ENCODE measurements around the gene SFTA2.

SFTA2 gene

DNA sequence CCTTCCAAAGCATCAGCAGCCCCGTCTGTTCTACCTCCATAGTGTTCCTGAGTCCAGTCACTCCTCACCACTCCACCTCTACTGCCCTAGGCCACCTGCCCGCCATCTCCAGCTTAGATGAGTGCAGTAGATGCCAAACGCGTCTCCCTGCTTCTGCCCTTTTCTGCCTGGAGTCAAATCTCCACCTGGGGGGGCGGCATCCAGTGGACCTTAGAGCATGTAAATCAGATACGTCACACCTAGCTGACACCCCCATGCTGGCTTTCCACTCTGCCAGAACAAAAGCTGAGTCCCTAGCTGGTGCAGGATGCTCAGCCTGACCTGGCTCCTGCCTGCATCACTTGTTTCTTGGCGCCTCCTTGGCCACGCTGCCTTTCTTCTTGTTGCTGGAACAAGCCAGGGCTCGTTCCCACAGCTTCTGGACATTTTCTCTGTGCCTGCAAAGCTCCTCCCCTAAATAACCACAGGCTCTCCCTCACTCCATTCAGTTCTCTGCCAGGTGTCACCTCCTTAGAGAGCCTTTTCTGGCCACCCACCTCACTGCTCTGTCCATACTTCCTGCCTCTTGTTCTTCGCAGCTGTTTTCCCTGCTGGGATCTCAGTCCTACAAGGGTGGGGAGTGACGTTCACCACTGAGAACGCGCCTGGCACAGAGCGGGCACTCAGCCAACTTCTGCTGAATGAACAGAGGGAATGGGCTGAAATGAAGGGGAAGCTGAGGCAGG is 41.9 kb downstream of the SFTA2 start:
- no peak for DNase-seq (ENCODE audit: low read depth)

DNA sequence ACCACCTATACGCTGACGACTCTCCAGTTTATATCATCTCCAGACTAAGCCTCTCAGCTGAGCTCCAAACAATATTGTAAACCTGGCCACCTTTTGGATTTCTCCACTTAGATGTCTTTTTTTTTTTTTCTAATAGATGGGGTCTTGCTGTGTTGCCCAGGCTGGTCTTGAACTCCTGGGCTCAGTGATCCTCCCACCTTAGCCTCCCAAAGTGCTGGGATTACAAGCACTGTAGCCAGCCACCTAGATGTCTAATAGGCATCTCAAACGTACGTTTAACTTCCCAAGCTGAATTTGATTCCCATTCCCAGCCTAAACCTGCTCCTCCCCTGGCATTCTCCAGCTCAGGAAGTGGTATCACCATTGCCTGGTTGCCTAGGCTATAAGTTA is 42.5 kb downstream of the SFTA2 start:
- no peak for DNase-seq (ENCODE audit: low read depth)

DNA sequence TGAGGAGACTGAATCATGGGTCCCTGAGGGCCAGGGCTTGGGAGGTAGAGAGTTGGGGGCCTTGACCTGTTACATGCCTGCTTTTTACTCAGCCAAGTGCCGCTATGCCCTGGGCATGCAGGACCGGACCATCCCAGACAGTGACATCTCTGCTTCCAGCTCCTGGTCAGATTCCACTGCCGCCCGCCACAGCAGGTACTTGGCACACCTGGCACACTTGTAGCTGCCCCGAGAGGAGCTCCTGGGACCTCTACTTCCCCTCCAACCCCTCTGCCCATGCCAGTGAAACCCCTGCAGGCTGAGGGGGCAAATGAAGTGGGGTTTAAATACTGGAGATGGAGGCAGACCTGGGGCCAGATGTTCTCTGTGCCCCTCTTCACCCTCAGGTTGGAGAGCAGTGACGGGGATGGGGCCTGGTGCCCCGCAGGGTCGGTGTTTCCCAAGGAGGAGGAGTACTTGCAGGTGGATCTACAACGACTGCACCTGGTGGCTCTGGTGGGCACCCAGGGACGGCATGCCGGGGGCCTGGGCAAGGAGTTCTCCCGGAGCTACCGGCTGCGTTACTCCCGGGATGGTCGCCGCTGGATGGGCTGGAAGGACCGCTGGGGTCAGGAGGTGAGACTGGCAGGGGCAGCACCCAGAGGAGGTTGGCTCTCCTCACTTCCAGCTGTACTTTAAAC is 43.0 kb downstream of the SFTA2 start:
- no peak for DNase-seq (ENCODE audit: low read depth)

DNA sequence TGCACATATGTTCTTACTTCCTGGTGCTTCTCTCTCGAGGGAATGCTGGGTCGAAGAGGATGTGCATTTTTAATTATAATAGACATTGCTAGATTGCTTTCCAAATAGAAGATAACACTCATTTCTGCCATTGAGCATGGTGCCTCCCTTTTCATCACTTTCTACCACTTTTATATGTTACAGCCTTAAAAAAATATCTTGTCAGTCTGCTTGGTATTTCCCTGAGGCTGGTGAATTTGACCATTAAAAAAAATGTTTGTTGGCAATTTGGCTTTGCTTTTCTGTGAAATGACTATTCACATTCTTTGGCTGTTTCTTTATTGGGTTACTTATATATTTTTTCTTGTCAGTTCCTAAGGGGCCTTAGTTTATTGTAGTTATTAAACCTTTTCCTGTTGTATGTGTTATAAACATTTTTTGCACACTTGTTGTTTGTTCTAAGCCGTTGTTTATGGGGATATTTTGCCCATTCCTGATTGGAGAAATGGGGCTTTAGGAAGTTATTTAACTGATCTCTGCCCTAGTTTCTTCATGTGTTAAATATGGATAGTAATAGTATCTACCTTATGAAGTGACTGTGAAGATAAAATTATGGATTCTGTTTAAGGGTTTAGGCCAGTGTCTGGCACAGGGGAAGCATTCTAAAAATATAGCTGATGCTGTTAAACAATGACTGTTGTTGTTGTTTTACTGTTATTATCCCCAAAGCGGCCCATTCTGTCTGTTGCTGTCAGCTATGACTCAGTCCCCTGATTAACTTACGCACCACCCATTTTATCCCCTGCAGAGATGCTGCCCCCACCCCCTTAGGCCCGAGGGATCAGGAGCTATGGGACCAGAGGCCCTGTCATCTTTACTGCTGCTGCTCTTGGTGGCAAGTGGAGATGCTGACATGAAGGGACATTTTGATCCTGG is 43.8 kb downstream of the SFTA2 start:
- DNase-seq (ENCODE audit: low read depth), result no peak

DNA sequence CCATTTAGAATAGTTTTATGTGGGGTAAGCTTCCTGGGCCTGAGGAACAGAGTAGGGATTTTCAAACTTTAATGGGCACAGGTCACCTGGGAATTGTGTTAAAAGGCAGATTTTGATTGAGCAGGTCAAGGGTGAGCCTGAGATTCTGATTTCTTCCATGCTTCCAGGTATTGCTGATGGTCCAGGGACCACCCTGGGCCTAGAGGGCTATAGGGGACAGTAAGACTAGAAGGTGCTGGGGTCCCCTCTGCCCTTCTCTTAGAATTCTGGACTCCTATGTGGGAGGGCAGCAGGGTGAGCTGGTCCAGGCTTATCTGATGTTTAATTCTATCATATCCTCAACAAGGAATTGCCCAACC is 45.1 kb downstream of the SFTA2 start:
- DNase-seq (ENCODE audit: low read depth), result no peak

DNA sequence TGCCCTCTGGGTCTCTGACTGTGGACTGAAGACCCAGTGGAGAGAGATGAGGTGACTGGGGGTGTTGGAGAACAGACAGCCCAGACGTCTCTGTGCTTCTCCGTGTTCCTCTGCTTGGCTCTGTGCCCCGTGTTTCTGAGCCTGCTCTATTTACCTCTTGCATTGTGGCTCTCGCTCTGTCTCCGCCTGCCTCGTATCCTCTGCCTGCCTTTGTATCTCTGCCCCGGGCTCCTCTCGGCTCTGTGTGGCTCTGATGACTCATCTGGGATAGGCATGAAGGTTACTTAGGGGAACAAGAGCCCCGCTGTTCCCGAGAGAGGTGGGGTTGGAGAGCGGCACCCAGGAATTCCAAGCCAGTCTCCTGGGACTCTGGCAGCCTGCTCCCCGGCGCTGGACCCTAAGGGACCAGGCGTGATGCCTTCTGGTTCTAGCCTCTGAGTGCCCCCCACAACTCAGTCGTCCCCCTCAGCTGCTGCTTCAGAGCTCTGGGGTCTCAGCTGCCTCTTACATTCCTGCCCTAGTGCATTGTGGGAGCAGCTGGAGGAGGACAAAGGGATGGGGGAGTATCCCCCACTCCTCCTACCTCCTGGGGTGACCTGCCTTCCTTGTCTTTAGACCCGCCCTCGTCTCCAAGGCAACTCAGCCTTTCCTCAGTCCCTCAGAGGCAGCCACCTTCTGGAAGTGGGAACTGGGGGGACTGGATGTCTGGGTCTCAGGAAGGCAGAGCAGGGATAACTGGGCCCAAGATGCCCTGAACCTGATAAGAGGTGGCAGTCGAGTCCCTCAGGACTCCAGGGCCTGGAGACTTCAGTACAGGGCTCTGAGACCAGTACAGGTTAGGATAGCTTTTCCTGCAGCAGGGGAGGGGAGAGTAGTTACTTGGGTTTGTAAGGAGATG is 45.7 kb downstream of the SFTA2 start:
- peak; percentile 30 for DNase-seq (ENCODE audit: low read depth)

DNA sequence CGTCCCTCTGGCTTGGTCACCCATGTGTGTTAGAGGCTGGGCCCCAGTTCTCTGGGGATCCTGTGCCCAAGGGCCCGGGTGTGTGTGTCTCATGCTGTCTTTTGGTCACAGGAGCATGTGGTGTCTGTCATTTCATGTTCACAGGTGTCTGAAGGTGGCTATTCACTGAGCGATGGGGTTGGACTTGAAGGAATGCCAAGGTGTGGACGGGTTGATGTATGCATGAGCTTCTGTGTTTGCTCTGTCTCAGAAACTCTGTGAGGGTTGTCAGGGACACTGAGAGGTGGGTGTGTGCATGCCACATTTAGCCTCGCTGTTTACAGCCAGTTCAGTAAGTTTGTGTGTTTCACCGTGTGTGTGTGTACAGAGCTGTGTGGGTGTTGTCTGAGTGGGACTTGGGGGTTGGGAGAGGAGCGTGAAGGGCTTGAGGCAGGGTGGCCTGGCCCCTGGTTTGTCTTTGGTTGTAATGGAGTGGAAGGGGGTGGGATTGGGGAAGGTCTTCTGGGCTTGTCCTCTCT is 46.4 kb downstream of the SFTA2 start:
- no peak for DNase-seq (ENCODE audit: low read depth)

DNA sequence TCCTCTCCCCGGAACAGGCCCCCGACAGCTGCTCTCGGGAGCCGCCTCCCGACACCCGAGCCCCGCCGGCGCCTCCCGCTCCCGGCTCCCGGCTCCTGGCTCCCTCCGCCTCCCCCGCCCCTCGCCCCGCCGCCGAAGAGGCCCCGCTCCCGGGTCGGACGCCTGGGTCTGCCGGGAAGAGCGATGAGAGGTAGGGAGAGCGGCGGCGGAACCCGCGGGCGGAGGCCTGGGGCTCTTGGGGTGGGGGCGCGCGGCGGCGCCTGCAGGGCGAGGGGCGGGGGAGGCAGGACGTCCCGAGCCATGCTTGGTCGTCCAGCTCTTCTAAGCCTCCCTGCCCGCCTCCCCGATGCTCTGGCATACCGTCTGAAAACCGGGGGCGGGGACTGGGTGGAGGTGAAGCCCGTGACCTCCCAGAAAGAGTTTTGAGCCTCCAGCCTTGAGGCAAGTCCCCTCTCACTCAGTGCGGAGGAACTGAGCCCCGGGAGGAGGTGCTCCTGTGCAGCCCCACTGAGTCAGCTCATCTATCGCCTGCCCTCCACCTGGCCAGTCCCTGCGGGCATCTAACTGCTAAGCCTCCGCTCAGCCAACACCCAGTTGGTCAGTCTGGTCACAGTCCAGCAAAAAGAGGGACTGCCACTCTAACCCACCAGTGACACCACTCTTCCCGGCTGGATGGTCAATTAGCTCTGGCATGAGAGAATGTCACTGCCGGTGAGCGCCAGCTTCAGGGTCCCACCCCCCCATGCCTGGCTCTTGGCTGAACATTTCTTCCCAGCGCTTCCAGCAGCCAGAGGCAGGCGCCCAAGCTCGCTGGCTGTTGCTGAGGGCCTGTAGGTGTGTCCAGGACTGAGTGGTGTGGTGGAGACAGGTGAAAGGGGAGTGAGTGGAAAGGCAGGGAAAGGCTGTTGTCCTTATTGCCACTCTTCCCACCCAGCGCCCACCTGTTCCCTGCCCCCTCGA is 47.2 kb downstream of the SFTA2 start:
- DNase-seq (ENCODE audit: low read depth), result no peak

DNA sequence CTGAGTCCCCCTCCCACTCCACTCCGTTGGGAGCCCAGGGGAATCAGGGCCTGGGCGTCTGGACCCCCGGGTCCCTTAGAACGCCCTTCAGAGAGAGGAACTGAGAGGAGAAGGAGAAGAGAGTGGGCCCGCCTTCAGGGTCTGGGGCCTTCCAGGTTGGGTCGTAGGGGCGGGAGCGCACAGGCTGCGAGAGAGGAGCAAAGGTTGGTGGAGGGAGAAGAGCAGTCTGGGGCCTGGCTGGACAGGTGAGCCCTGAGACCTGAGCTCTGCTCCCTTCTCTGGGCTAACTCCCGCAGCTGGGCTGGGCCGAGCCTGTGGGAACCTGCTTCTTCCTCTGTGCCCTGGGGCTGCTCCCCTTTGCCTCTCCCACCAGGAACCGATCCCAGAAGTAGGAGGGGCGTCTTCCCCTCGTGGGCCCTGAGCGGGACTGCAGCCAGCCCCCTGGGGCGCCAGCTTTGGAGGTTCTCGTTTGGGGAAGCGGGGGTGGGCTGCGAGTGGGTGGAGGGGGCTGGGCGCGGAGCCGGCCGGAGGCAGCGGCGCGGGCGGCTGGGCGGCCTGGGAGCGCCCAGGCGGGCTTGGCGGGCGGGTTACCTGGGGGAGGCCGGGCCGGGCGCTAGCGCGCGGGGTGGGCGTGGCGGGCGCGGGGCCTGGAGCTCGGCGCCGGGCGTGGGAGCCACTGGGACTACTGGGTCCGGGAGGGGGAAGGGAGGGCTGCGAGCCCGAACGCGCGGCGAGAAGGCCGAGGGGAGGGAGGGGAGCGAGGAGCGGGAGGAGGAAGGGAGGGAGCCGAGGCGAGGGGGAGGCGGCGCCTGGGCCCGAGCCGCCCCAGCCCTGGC is 48.1 kb downstream of the SFTA2 start, which contains the start of gene DDR1:
Gene DDR1, plus strand, starts transcription at position 835 of the 836 bp plus-strand sequence. CDS start 4,211 bp downstream, outside the sequence.
- DNase-seq (ENCODE audit: low read depth), result no peak

DNA sequence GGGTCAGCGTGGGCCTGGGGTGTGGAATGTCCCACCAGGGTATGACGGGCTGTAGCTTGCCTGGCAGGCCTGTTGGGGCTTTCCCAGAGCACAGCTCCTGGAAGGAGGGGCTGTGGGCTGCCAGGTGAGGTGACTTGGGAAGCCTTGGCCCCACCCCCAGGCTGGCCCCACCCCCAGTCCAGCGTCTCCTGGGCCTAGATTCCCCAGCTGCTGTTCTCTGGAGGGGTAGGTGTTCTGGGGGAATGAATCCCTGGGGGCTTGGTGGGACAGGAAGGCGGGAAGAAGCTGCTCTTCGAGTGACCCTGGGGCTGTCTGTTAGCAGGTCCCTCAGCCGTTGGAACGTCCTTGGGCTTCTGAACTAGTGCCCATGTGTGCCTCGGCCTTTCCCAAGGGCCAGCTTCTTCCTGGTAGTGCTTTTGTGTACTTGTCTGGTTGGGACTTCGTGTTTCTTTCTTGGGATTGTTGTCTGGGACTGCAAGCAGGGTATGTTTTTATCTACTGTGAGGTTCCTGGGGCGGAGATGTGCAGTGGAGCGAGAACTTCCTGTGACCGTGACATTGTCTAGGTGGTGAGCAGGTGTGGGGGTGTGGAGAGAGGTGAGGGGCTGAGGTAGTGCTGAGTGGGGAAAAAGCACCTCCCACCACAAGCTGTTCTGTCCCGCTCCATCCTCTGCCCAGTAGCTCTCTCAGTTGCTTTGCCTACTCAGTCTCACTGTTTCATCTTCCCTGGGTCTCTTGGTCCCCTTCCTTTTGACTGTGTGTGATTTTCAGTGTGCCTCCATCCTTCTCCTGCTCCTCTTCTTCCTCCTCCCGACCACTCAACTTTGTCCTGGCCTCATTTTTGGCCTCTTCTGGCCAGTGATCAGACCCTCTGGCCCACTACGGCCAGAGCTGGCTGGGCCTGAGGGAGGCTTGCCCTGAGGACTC is 48.9 kb downstream of the SFTA2 start:
- no peak for DNase-seq (ENCODE audit: low read depth)

DNA sequence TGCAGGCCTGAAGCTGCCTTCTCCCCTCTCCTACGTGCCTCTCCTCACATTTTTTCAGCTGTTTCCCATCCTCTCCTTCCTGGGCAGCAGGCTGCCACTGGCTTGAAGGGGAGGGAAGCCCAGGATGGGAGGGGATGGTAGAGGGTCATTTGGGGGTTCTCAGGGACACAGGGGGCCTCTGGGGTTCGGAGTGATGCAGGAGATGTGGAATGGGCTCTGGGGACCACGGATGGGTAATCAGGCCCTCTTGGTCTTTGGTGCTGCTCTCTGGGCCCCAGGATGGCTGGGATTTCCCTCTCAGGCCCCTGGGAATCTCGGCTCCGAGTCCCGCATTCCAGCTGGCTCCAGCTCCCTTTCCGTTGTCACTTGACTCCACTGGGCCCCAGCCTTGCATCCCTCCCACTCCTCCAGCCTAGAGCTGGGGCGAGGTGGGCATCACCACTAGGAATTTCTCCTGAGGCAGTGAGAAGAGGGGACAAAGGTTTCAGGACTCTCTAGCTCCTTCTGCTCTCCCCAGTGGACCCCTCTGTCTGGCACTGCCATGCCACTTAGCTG is 49.7 kb downstream of the SFTA2 start:
- no peak for DNase-seq (ENCODE audit: low read depth)

DNA sequence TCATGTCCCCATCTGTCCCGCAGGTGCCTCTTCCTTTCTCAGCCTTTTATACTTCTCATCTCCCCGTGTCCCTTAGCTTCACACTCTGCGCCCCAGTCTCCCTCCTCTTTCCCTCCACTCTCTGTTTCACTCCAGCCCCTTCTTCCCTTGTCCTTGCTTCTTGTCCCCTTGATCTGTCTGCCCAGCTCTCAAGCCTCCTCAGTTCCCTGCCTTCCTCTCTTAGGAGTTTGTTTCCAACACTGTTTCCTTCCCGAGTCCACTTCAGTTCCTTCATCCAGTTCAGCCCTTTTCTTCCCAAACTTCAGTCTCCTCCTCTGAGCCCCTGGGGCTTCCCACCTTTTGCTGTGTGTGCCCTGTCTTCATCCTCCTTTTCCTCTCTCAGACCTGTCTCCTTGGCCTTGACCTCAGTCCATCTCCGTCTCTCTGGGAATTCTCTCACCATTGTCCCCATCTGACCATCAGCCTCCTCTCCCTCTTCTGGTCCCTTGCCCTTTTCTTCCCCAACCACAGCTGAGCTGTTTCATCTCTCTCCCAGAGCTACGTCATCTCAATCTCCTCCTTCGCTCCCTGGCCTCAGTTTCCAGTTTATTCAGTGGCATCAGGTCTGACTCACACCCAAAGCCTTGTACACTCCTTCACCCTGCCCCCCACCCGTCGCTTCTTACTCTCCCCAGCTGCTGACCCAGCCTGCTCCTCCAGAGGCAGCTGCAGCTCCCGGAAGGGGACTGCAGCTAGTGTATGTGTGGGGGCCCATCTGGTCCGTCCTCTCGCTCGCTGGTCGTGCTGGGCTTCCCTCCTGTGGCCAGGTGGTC is 50.4 kb downstream of the SFTA2 start:
- no peak for DNase-seq (ENCODE audit: low read depth)

Data from stromal cell of bone marrow (primary cell).